GM23248 (cell line): ENCODE data around the gene MTHFD2L. TPM values are rescaled to one million over a fixed set of nuclear protein-coding genes. Genes with fewer than 3 reads are reported as not detected.

Experiments used
- DNase-seq: peaks from one replicate; pipeline ENCODE4 v3.0.0-alpha.2; 2015
- H2AFZ ChIP-seq: fragments of 200-600 bp; sonication (generic); 2 replicates; pipeline ENCODE4 v1.6.1; 2016; ENCODE audit warnings: antibody characterized with exemption
- H3F3A ChIP-seq: fragments of 200-600 bp; sonication (generic); 2 replicates; pipeline ENCODE4 v1.6.1; 2016; ENCODE audit warnings: mild to moderate bottlenecking, antibody characterized with exemption, mixed run types; ENCODE audit not compliant: insufficient read depth
- H3K27ac ChIP-seq: fragments of 200-600 bp; sonication (generic); 2 replicates; pipeline ENCODE4 v1.5.1; 2016; ENCODE audit warnings: mild to moderate bottlenecking
- H3K27me3 ChIP-seq: fragments of 200-600 bp; sonication (generic); replicated peaks from 2 replicates; pipeline ENCODE4 v1.6.1; 2016; ENCODE audit warnings: mild to moderate bottlenecking; ENCODE audit not compliant: insufficient read depth
- H3K36me3 ChIP-seq: fragments of 200-600 bp; sonication (generic); 2 replicates; pipeline ENCODE4 v1.6.1; 2016; ENCODE audit warnings: low read depth, mild to moderate bottlenecking
- H3K4me1 ChIP-seq: fragments of 200-600 bp; sonication (generic); 2 replicates; pipeline ENCODE4 v1.6.1; 2016; ENCODE audit warnings: mild to moderate bottlenecking; ENCODE audit not compliant: insufficient read depth
- H3K4me2 ChIP-seq: fragments of 200-600 bp; sonication (generic); one replicate; pipeline ENCODE4 v1.6.1; 2016; ENCODE audit warnings: mild to moderate bottlenecking; ENCODE audit not compliant: unreplicated experiment
- H3K4me3 ChIP-seq: fragments of 200-600 bp; sonication (generic); 2 replicates; pipeline ENCODE4 v1.5.1; 2016; ENCODE audit warnings: mild to moderate bottlenecking
- H3K79me2 ChIP-seq: fragments of 200-600 bp; sonication (generic); 2 replicates; pipeline ENCODE4 v1.6.1; 2016; ENCODE audit warnings: mild to moderate bottlenecking; ENCODE audit not compliant: insufficient read depth
- H3K9ac ChIP-seq: fragments of 200-600 bp; sonication (generic); 2 replicates; pipeline ENCODE4 v1.6.1; 2016; ENCODE audit warnings: mild to moderate bottlenecking
- H3K9me2 ChIP-seq: fragments of 200-600 bp; sonication (generic); 2 replicates; pipeline ENCODE4 v1.6.1; 2016; ENCODE audit warnings: mixed run types, mild to moderate bottlenecking, moderate library complexity; ENCODE audit not compliant: insufficient read depth
- H3K9me3 ChIP-seq: fragments of 200-600 bp; sonication (generic); one replicate; pipeline ENCODE4 v1.6.1; 2017; ENCODE audit warnings: low read depth
- H4K20me1 ChIP-seq: fragments of 200-600 bp; sonication (generic); 2 replicates; pipeline ENCODE4 v1.6.0; 2016; ENCODE audit not compliant: insufficient read depth
- EZH2 ChIP-seq: fragments of 200-600 bp; sonication (generic); IDR thresholded peaks from 2 replicates; pipeline ENCODE4 v1.6.1; 2018; ENCODE audit warnings: antibody characterized with exemption, mild to moderate bottlenecking; ENCODE audit not compliant: insufficient read depth, poor library complexity, severe bottlenecking
- EZH2phosphoT487 ChIP-seq: fragments of 200-600 bp; sonication (generic); IDR thresholded peaks from 2 replicates; pipeline ENCODE4 v1.6.1; 2018; ENCODE audit warnings: antibody characterized with exemption, moderate library complexity, mild to moderate bottlenecking, low read depth; ENCODE audit not compliant: insufficient read depth
- WGBS, 2 experiments: methylation state at CpG; one replicate each; pipeline ENCODE4 v1.1.6; 2015 to 2017; ENCODE audit warnings: low lambda C conversion rate in 2 of 2, low coverage in 1 of 2; ENCODE audit errors: missing lambda C conversion rate in 2 of 2; 5-methylcytosine and 5-hydroxymethylcytosine counted together
- in situ Hi-C: fragments of 300-500 bp; cut with MboI; formaldehyde crosslinking; loops from 2 replicates; pipeline ENCODE4 v1.15.0; 2020
- polyA plus RNA-seq: library from polyadenylated mRNA; unstranded; fragments of >200 nt; fragmentation: Nextera tagmentation; extraction: Ambion mirVana; gene quantifications from 2 replicates; pipeline ENCODE4 v1.2.1, GENCODE V29; 2016
- total RNA-seq: library from RNA; depleted of rRNA; stranded (reverse); fragments of >200 nt; shearing (Covaris generic); gene quantifications from 2 replicates; pipeline ENCODE4 v1.2.3, GENCODE V29; 2014

The MTHFD2L gene
- total and polyA plus RNA-seq, 2 experiments from 2014 or later = 6.3 to 7.9 TPM

- Histone ChIP-seq H3K9me3 (no peaks in the 10 kb centered on the region), H3K9ac (no peak overlapping the region), H3K27ac (no peak overlapping the region), H3K36me3 (no peaks in the 10 kb centered on the region), H3K4me2 (no peak overlapping the region), H4K20me1 (no peaks in the 10 kb centered on the region), H3F3A (no peaks in the 10 kb centered on the region), H2AFZ (no peak overlapping the region), H3K4me1 (no peaks in the 10 kb centered on the region), H3K9me2 (no peaks in the 10 kb centered on the region), H3K79me2 (no peaks in the 10 kb centered on the region), H3K4me3 (no peak overlapping the region), H3K27me3 (no peaks in the 10 kb centered on the region)
- no peak for DNase-seq
- in situ Hi-C loops = no loop called here
- WGBS, 2 experiments = 94 to 96% methylated on average over 1 of the region's 1 CpG
- TF ChIP-seq EZH2phosphoT487 = no peak
- TF ChIP-seq EZH2 = no peak
Observed at GRCh38 chr4:74258963-74259362, 101.0 kb downstream of the MTHFD2L start.

- in situ Hi-C loops = no loop called here
- Histone ChIP-seq H3K36me3 (no peaks in the 10 kb centered on the region), H3F3A (no peaks in the 10 kb centered on the region), H3K79me2 (no peaks in the 10 kb centered on the region), H3K9me3 (no peaks in the 10 kb centered on the region), H3K9ac (no peak overlapping the region), H3K27ac (no peak overlapping the region), H3K27me3 (no peaks in the 10 kb centered on the region), H3K4me2 (no peak overlapping the region), H2AFZ (no peak overlapping the region), H3K9me2 (no peaks in the 10 kb centered on the region), H4K20me1 (no peaks in the 10 kb centered on the region), H3K4me1 (no peaks in the 10 kb centered on the region), H3K4me3 (no peak overlapping the region)
- no peak for TF ChIP-seq EZH2phosphoT487
- no peak for TF ChIP-seq EZH2
- WGBS, 2 experiments = 80 to 89% methylated on average over 1 of the region's 1 CpG
- DNase-seq = no peak
Observed at GRCh38 chr4:74260036-74260435, 102.1 kb downstream of the MTHFD2L start.

- no peaks in the 10 kb centered on the region for H3K36me3 ChIP-seq
- in situ Hi-C loops = no loop called here
- H3K27ac ChIP-seq = no peak overlapping the region
- H3K9me3 ChIP-seq = no peaks in the 10 kb centered on the region
- H3K9me2 ChIP-seq = no peaks in the 10 kb centered on the region
- no peaks in the 10 kb centered on the region for H4K20me1 ChIP-seq
- H3K79me2 ChIP-seq = no peaks in the 10 kb centered on the region
- no peak for TF ChIP-seq EZH2phosphoT487
- TF ChIP-seq EZH2 = no peak
- H3K4me2 ChIP-seq = no peak overlapping the region
- H3K9ac ChIP-seq = no peak overlapping the region
- no peaks in the 10 kb centered on the region for H3K4me1 ChIP-seq
- H3K27me3 ChIP-seq = no peaks in the 10 kb centered on the region
- no peak overlapping the region for H2AFZ ChIP-seq
- H3F3A ChIP-seq = peaks cover under 1% of the 10 kb centered on the region; the same call in 1 of the 2 replicates
- DNase-seq = peak; percentile 13
- H3K4me3 ChIP-seq = no peak overlapping the region
Observed at GRCh38 chr4:74262522-74262921, 104.6 kb downstream of the MTHFD2L start.

GRCh38 chr4:74263551-74263950, 105.6 kb downstream of the MTHFD2L start:
- H3K4me1 ChIP-seq = peaks cover 8% of the 10 kb centered on the region
- no peaks in the 10 kb centered on the region for H3K9me3 ChIP-seq
- no peak overlapping the region for H2AFZ ChIP-seq
- no peaks in the 10 kb centered on the region for H3K79me2 ChIP-seq
- H3K9me2 ChIP-seq = no peaks in the 10 kb centered on the region
- no peaks in the 10 kb centered on the region for H3K27me3 ChIP-seq
- in situ Hi-C loops = no loop called here
- H3K4me3 ChIP-seq = no peak overlapping the region
- DNase-seq = no peak
- no peak overlapping the region for H3K9ac ChIP-seq
- no peak for TF ChIP-seq EZH2
- TF ChIP-seq EZH2phosphoT487 = no peak
- peaks cover 10% of the 10 kb centered on the region for H3F3A ChIP-seq
- no peaks in the 10 kb centered on the region for H4K20me1 ChIP-seq
- no peaks in the 10 kb centered on the region for H3K36me3 ChIP-seq
- H3K27ac ChIP-seq = no peak overlapping the region
- no peak overlapping the region for H3K4me2 ChIP-seq

GRCh38 chr4:74266081-74266480, 108.2 kb downstream of the MTHFD2L start:
- Histone ChIP-seq H3K4me2 (no peak overlapping the region), H3K79me2 (no peaks in the 10 kb centered on the region), H4K20me1 (no peaks in the 10 kb centered on the region), H3K27ac (no peak overlapping the region), H3K36me3 (no peaks in the 10 kb centered on the region), H3K9me3 (no peaks in the 10 kb centered on the region), H3K9me2 (no peaks in the 10 kb centered on the region), H2AFZ (no peak overlapping the region), H3K9ac (no peak overlapping the region), H3K4me1 (peaks cover 11% of the 10 kb centered on the region), H3K4me3 (no peak overlapping the region), H3K27me3 (no peaks in the 10 kb centered on the region), H3F3A (peaks cover 14% of the 10 kb centered on the region)
- TF ChIP-seq EZH2 (no peak), EZH2phosphoT487 (no peak)
- DNase-seq = peak; percentile 29
- in situ Hi-C loops = no loop called here
